EH (cell line): ENCODE results near the gene NALF2.
A peak's percentile ranks its signal among the peaks of the same experiment; 100 is the strongest.

Experiments used
- DNase-seq: peaks from one replicate; pipeline ENCODE4 v3.0.0-alpha.2; 2015; ENCODE audit warnings: low read depth

The NALF2 gene

DNA sequence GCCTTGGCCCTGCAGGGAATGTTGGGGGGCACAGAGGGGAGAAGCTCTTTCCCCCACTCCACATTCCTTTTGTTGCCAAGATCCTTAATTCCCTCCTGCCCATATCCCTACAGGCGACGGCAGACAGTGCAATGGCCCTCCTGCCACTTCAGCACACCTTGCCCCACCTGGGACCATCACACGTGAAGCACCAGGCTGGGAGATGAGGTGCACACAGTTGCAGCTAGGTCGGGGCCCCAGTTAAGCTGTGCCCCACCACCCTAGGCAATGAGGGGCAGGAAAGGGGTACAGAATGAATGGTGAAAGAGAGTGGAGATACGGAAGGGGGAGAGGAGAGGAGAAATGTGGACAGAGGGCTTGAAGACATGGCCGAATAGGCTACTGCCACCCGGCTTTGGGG lies 26.2 kb downstream of the NALF2 start:
- DNase-seq: no peak

- DNase-seq: no peak
These were observed 27.1 kb downstream of the NALF2 start for GRCh38 chrX:69531031-69531755.

DNA sequence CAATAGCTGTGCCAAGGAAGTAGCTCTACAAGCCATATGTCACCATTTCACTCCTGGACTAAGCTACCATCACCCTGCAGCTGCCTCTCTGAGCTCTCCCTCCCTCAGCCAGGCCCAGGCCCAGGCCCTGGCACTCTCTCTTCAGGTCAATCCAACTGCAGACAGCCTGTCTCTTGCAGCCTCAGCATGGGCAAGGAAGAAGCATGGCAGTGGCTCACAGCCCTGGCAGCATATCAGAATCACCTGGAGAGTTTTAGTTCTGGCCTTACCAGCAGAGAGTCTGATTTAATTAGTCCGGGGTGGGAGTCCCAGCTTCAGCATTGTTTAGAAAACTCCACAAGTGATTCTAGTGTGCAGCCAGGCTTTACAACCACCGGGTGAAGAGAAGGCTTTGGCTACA lies 31.5 kb downstream of the NALF2 start:
- no peak for DNase-seq

GRCh38 chrX:69538321-69538876 lies 34.3 kb downstream of the NALF2 start:
- peak; percentile 48 for DNase-seq

DNA sequence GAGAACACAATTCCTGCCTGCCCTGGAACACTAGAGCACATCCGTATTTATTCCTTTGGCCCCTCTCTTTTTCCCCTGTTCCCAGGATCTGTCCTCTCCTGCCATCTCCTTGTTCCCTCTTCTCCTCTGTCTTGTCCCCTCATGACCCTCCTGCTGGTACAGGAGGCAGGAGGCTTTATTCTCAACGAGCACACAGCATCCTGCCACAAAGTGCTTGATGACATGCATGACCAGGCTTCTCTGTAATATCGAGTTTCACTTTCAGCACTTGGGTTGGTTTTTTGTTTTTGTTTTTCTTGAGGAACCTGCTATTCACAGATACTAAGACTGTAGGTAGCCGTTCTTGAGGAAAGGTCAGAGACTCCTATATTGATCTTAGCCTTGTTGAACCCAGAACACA lies 35.3 kb downstream of the NALF2 start:
- DNase-seq: no peak

DNA sequence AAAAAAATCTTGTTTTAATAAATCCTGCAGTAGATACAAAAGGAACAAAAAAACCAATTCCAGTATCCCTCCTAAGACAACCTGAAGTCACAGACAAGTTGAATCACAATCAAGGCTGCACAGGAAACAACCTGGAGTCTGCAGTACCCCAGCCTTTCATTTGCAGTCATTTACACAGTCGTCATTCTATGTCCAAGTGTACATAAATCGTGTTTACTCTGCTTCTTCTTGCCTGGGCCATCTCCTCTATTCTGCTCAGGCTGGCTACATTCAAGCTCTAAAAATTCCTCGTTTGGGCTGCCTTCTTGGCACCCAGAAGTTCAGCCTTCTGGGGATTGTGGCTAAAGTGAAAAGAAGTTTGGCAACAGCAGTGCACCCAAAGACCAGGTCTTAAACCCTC lies 37.8 kb downstream of the NALF2 start:
- no peak for DNase-seq

DNA sequence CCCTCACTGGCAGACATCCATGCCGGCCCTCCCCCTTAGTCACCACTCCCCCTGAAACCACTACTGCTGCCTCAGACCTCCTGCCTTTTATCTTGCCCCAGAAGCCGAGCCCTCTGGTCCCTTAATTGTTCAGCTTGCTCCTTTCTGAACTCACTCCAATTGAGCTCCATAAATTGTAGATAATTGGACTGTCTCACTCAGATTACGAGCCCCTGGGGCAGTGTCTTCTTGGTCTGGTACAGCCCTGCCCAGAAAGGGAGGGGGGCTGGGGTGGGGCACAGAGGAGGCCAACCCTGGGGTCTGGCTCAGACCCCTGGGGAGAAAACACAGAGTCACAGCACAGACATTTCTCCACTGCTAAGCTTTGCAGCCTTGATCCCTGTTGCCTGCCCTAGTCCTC lies 39.4 kb downstream of the NALF2 start:
- DNase-seq: no peak

- no peak for DNase-seq
These were observed 42.3 kb downstream of the NALF2 start for GRCh38 chrX:69546417-69546816.

- no peak for DNase-seq
These were observed 42.9 kb downstream of the NALF2 start for GRCh38 chrX:69546978-69547377.

- DNase-seq: no peak
These were observed 47.4 kb downstream of the NALF2 start for GRCh38 chrX:69551421-69552009.

- no peak for DNase-seq
These were observed 48.4 kb downstream of the NALF2 start for GRCh38 chrX:69552512-69552911.
